Left ventricle myocardium inferior (tissue), 1 donor: ENCODE results near the gene KDM4D. TPM values are rescaled to one million over a fixed set of nuclear protein-coding genes. Genes with fewer than 3 reads are reported as not detected.
A peak's percentile ranks its signal among the peaks of the same experiment; 100 is the strongest.

Experiments
- DNase-seq: peaks from one replicate; pipeline ENCODE4 v3.0.0-alpha.2; 2020
- H3K27ac ChIP-seq: fragments of 200-600 bp; replicated peaks from 2 replicates; pipeline ENCODE4 v1.8.0; 2021
- H3K27me3 ChIP-seq: fragments of 200-600 bp; 2 replicates; pipeline ENCODE4 v1.8.0; 2021; ENCODE audit warnings: low read depth
- H3K36me3 ChIP-seq: fragments of 200-600 bp; 2 replicates; pipeline ENCODE4 v1.8.0; 2021
- H3K4me1 ChIP-seq: fragments of 200-600 bp; 2 replicates; pipeline ENCODE4 v1.8.0; 2021
- H3K4me3 ChIP-seq: fragments of 200-600 bp; 2 replicates; pipeline ENCODE4 v1.8.0; 2021; ENCODE audit warnings: mild to moderate bottlenecking, moderate library complexity
- H3K9me3 ChIP-seq: fragments of 200-600 bp; replicated peaks from 2 replicates; pipeline ENCODE4 v1.8.0; 2021
- CTCF ChIP-seq: fragments of 200-600 bp; IDR thresholded peaks from 2 replicates; pipeline ENCODE4 v1.8.0; 2021; ENCODE audit warnings: antibody characterized with exemption, mild to moderate bottlenecking, borderline replicate concordance
- intact Hi-C: fragments of 100-400 bp; cut with micrococcal nuclease; formaldehyde crosslinking; loops from one replicate; pipeline ENCODE4 v1.11.0; 2022
- long read RNA-seq: library from polyadenylated mRNA; unstranded; transcript quantifications from one replicate; pipeline ENCODE4 v2.0.0, GENCODE V29; 2021
- total RNA-seq: library from RNA; stranded (reverse); fragmentation: NEBNext Ultra II Directional; extraction: Animal tissue kit (Norgen Biotek cat#: 25700); gene quantifications from one replicate; pipeline ENCODE4 v1.2.1, GENCODE V29; 2021
- donor health status: DM: no; HTN: yes; CAD: no; lungs with severe emphysema.

The KDM4D gene
- total RNA-seq = 0.69 TPM
- long read RNA-seq, partial matches to known transcripts = 0 of 1 reads
- long read RNA-seq, other reads (novel, unspliced or antisense) = 0 of 1 reads

- intact Hi-C loops = no loop called here
- TF ChIP-seq CTCF = no peak
- H3K4me3 ChIP-seq = peak within 1 kb of the TSS; percentile 84
- H3K27ac ChIP-seq = peak within 1 kb of the TSS; percentile 78
- peaks cover 25% of the 10 kb centered on the region for H3K4me1 ChIP-seq
- no peaks in the 10 kb centered on the region for H3K27me3 ChIP-seq
- peaks cover 38% of the 10 kb centered on the region for H3K36me3 ChIP-seq
- no peaks in the 10 kb centered on the region for H3K9me3 ChIP-seq
- peak; percentile 94 for DNase-seq
Observed at GRCh38 chr11:94973099-94973968, at the start of gene KDM4D, which contains the start of gene CWC15. KDM4D (plus strand) TSS chr11:94973709; CDS start chr11:94997373, 23,664 bp downstream. CWC15 (minus strand) TSS chr11:94973556; CDS start chr11:94972185, 1,371 bp downstream.

- H3K27me3 ChIP-seq = peaks cover 2% of the 10 kb centered on the region
- H3K4me1 ChIP-seq = peaks cover 50% of the 10 kb centered on the region
- H3K27ac ChIP-seq = peak overlapping the region; percentile 34
- TF ChIP-seq CTCF = no peak
- no peaks in the 10 kb centered on the region for H3K36me3 ChIP-seq
- H3K4me3 ChIP-seq = no peak overlapping the region
- intact Hi-C loops = no loop called here
- H3K9me3 ChIP-seq = no peaks in the 10 kb centered on the region
- no peak for DNase-seq
Observed at GRCh38 chr11:94924171-94924572, 49.3 kb upstream of the KDM4D start.

DNA sequence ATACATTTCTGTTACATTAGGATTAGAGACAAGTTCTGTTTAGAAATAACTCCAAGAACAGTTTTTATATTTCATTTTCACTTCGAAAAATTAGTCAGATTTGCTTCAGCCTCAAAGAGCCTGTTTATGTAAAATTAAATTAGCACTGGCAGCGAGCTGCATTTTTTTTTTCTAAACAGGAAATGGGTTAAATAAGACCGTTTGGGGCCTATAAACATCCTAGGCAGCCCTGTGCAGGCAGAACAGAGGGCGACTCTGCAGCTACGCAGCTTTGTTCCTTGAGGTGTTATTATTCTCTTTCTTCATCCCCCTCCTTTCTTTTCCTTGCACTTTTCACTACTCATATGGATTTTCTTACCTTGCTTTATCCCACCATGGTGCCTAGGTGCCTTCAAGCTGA is 48.9 kb upstream of the KDM4D start:
- TF ChIP-seq CTCF = no peak
- H3K27ac ChIP-seq = peak overlapping the region; percentile 34

GRCh38 chr11:94925422-94926270 is 47.9 kb upstream of the KDM4D start:
- no peak overlapping the region for H3K4me3 ChIP-seq
- TF ChIP-seq CTCF = no peak
- H3K9me3 ChIP-seq = no peaks in the 10 kb centered on the region
- peaks cover 50% of the 10 kb centered on the region for H3K4me1 ChIP-seq
- peaks cover 2% of the 10 kb centered on the region for H3K27me3 ChIP-seq
- DNase-seq = no peak
- H3K27ac ChIP-seq = peak overlapping the region; percentile 86
- intact Hi-C loops = no loop called here
- H3K36me3 ChIP-seq = no peaks in the 10 kb centered on the region

More for the DNA sequence above, 48.9 kb upstream of the KDM4D start:
- Histone ChIP-seq H3K9me3 (no peaks in the 10 kb centered on the region), H3K36me3 (no peaks in the 10 kb centered on the region), H3K4me3 (no peak overlapping the region), H3K4me1 (peaks cover 50% of the 10 kb centered on the region), H3K27me3 (peaks cover 2% of the 10 kb centered on the region)
- DNase-seq = no peak
- intact Hi-C loops = no loop called here

GRCh38 chr11:94926271-94926625 is 47.3 kb upstream of the KDM4D start:
- Histone ChIP-seq H3K36me3 (no peaks in the 10 kb centered on the region), H3K27ac (peak overlapping the region; percentile 86), H3K9me3 (no peaks in the 10 kb centered on the region), H3K4me1 (peaks cover 50% of the 10 kb centered on the region), H3K27me3 (peaks cover 2% of the 10 kb centered on the region), H3K4me3 (no peak overlapping the region)
- TF ChIP-seq CTCF = no peak
- DNase-seq = no peak
- intact Hi-C loops = no loop called here
